Measurements from ENCODE around the gene WNT1. TPM values are rescaled to one million over a fixed set of nuclear protein-coding genes. Genes with fewer than 3 reads are reported as not detected.

WNT1 gene
- total RNA-seq, 1 donor from 2014 or later, result not detected

- Mint-ChIP-seq H3K9me3 (ENCODE audit: low read depth) (no peaks in the 10 kb centered on the region), H3K4me3 (ENCODE audit: low read depth) (no peak overlapping the region), H3K36me3 (ENCODE audit: insufficient read depth) (peaks cover 5% of the 10 kb centered on the region), H3K27ac (no peak overlapping the region), H3K27me3 (no peaks in the 10 kb centered on the region), H3K4me1 (ENCODE audit: low read depth) (peaks cover 7% of the 10 kb centered on the region)
- TF ChIP-seq CTCF (IDR thresholded peaks at IDR 0.05; ENCODE audit: unreplicated experiment), result no peak
- no peak for DNase-seq (ENCODE audit: low spot score, unreplicated experiment)
Observed at GRCh38 chr12:49012739-49013138, 34.6 kb downstream of the WNT1 start.

- Mint-ChIP-seq H3K27ac (no peak overlapping the region), H3K4me3 (ENCODE audit: low read depth) (no peak overlapping the region), H3K27me3 (no peaks in the 10 kb centered on the region), H3K4me1 (ENCODE audit: low read depth) (peaks cover 10% of the 10 kb centered on the region), H3K9me3 (ENCODE audit: low read depth) (no peaks in the 10 kb centered on the region), H3K36me3 (ENCODE audit: insufficient read depth) (peaks cover 5% of the 10 kb centered on the region)
- no peak for DNase-seq (ENCODE audit: low spot score, unreplicated experiment)
- no peak for TF ChIP-seq CTCF (IDR thresholded peaks at IDR 0.05; ENCODE audit: unreplicated experiment)
Observed at GRCh38 chr12:49013428-49013827, 35.3 kb downstream of the WNT1 start.

- Mint-ChIP-seq H3K27ac (no peak overlapping the region), H3K4me1 (ENCODE audit: low read depth) (peaks cover 12% of the 10 kb centered on the region), H3K27me3 (no peaks in the 10 kb centered on the region), H3K9me3 (ENCODE audit: low read depth) (no peaks in the 10 kb centered on the region), H3K36me3 (ENCODE audit: insufficient read depth) (peaks cover 5% of the 10 kb centered on the region), H3K4me3 (ENCODE audit: low read depth) (no peak overlapping the region)
- no peak for TF ChIP-seq CTCF (IDR thresholded peaks at IDR 0.05; ENCODE audit: unreplicated experiment)
- no peak for DNase-seq (ENCODE audit: low spot score, unreplicated experiment)
Observed at GRCh38 chr12:49014547-49014946, 36.4 kb downstream of the WNT1 start.

- H3K9me3 Mint-ChIP-seq (ENCODE audit: low read depth), result no peaks in the 10 kb centered on the region
- H3K27ac Mint-ChIP-seq, result no peak overlapping the region
- H3K4me3 Mint-ChIP-seq (ENCODE audit: low read depth), result no peak overlapping the region
- peaks cover 12% of the 10 kb centered on the region for H3K4me1 Mint-ChIP-seq (ENCODE audit: low read depth)
- H3K36me3 Mint-ChIP-seq (ENCODE audit: insufficient read depth), result peaks cover 3% of the 10 kb centered on the region
- DNase-seq (ENCODE audit: low spot score, unreplicated experiment), result no peak
- TF ChIP-seq CTCF (IDR thresholded peaks at IDR 0.05; ENCODE audit: unreplicated experiment), result no peak
- no peaks in the 10 kb centered on the region for H3K27me3 Mint-ChIP-seq
Observed at GRCh38 chr12:49015196-49015595, 37.1 kb downstream of the WNT1 start.

DNA sequence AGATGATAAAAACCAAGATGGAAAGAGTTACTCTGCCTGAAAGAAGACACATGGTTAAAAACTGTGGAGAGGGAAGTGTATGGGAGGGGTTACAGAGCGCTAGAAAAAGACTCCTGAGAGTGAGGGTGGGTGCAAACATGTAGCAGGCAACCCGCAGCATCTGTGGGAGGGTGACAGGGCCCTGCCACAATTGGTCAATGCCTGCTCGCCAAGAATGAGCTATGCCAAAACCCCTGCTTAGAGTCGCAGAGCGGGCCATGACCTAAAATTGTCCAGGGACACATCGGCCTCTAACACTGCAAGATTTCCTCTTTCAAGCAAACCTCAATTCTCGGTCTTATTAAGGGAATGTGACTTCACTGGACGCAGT, 39.8 kb downstream of the WNT1 start:
- H3K27me3 Mint-ChIP-seq, result no peaks in the 10 kb centered on the region
- no peaks in the 10 kb centered on the region for H3K9me3 Mint-ChIP-seq (ENCODE audit: low read depth)
- H3K4me1 Mint-ChIP-seq (ENCODE audit: low read depth), result peaks cover 12% of the 10 kb centered on the region
- no peak for TF ChIP-seq CTCF (IDR thresholded peaks at IDR 0.05; ENCODE audit: unreplicated experiment)
- peak overlapping the region; percentile 88 for H3K4me3 Mint-ChIP-seq (ENCODE audit: low read depth)
- peaks cover 5% of the 10 kb centered on the region for H3K36me3 Mint-ChIP-seq (ENCODE audit: insufficient read depth)
- DNase-seq (ENCODE audit: low spot score, unreplicated experiment), result no peak
- peak overlapping the region; percentile 98 for H3K27ac Mint-ChIP-seq

Data from progenitor cell of endocrine pancreas (in vitro differentiated cells).